ENCODE measurements around the gene CCDC88C.

GRCh38 chr14:91453744-91454143 is 36.1 kb upstream of the CCDC88C start:
- no peak for TF ChIP-seq CTCF (conservative IDR thresholded peaks at IDR 0.05; ENCODE audit: low read length)
- TF ChIP-seq EZH2phosphoT487 (IDR thresholded peaks at IDR 0.05; ENCODE audit: borderline replicate concordance, low read depth, low read length) = no peak

Measured in OCI-LY7 (cell line).